ENCODE measurements around the gene NT5DC4. TPM values are rescaled to one million over a fixed set of nuclear protein-coding genes. Genes with fewer than 3 reads are reported as not detected.
"Not testable (repeated sequence)": the region's sequence is repeated elsewhere in the genome, so short reads cannot be mapped to it uniquely, and the experiment has no call there.

Gene NT5DC4
- total RNA-seq, 1 donor from 2014 or later, result not detected

GRCh38 chr2:112699984-112700667, 20.7 kb upstream of the NT5DC4 start:
- DNase-seq (ENCODE audit: low spot score), result peak; percentile 5

DNA sequence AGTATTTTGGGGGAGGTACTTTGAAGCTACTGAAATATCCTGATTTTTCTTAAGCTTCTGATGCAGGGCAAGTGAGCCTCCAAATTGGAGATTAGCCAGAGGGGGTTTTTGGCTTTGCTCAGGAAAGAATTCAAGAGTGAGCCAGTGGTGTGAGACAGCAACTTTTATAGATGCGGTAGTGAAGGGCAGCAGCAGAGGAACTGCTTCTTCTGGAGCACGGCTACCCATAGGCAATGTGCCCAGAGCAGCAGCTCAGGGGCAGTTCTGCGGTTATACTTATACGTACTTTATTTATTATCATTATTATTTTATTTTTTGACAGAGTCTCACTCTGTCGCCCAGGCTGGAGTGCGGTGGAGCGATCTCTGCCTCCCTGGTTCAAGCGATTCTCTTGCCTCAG, 19.8 kb upstream of the NT5DC4 start:
- DNase-seq (ENCODE audit: low spot score), result peak; percentile 39

DNA sequence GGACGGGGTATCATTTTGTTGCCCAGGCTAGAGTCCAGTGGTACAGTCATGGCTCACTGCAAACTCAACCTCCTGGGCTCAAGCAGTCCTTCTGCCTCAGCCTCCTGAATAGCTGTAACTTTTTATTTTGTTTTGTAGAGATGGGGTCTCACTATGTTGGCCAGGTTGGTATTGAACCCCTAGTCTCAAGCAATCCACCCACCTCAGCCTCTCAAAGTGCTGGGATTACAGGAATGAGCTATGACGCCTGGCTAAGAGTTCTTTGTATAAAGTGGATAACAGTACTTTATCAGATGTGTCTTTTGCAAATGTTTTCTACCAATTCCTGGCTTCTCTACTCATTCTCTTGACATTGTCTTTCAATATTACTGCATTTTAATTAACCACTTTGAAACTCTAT, 17.1 kb upstream of the NT5DC4 start:
- DNase-seq (ENCODE audit: low spot score), result no peak

DNA sequence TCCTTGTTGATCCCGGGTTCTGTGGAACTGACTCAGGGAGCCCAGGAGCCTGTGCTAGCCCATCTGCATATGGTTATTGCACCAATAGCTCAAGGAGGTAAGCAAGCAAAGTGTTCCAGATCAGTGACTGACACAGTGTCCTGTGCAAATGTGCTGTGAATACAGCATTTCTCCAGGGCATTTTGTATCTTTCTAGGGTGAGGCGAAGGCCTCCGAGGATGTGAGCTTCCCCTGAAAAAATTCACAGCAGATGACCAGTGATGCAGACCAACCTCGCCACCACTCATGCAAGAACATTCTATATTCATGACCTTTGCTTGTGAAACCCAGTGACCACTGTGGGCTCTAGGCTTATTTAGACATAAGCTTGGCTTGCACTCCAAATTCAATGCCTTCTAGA, 15.2 kb upstream of the NT5DC4 start:
- no peak for DNase-seq (ENCODE audit: low spot score)

DNA sequence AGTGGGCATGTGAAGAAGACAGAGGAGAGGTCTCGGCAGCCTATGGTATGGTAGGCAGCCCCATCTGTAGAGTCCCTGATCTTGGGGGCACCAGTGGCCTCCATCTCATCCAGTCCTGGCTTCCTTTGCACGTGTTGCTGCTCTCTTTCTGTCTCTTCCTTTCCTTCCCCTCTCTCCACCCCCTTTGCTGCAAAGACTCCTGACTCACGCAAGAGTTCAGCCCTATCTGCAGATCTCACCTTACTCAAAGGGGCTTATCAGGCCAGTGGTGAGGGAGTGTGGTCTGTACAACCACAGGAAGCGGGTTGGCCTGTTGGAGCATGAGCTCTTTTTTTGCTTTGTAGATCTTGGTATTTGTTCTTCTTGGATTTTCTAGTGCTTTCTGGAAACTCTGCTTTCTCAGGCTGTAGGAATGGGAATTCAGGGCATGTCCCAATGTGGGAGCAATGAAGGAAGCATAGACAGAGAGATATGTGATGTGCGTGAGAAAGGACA, 14.6 kb upstream of the NT5DC4 start:
- peak; percentile 44 for DNase-seq (ENCODE audit: low spot score)

DNA sequence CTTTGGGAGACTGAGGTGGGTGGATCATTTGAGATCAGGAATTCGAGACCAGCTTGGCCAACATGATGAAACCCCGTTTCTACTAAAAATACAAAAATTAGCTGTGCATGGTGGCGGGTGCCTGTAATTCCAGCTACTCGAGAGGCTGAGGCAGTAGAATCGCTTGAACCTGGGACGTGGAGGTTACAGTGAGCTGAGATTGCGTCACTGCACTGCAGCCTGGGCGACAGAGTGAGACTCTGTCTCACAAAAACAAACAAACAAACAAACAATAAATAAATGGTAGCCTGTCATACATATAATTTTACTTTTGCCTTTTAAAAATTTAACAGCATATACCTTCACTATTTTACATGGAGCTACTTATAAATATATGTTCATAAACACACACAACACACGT, 13.9 kb upstream of the NT5DC4 start:
- DNase-seq (ENCODE audit: low spot score), result not testable (repeated sequence)

DNA sequence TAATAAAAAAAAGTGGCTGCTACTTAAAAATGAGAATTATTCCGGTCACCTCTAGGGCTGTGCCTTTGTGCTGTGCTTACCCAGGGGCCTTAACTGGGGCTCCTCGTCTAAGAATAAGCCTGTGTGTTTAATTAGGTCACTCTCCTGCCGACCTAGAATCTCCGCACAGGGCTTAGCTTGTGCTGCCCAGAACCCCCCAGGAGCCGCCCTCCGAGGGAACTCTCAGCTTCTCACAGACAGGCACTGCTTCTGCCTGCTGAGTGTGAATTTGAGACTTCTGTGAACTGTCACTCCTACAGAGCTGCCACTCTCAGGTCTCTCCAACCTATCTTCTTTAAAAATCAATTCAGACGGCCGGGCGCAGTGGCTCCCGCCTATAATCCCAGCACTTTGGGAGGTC, 11.9 kb upstream of the NT5DC4 start:
- DNase-seq (ENCODE audit: low spot score), result no peak

DNA sequence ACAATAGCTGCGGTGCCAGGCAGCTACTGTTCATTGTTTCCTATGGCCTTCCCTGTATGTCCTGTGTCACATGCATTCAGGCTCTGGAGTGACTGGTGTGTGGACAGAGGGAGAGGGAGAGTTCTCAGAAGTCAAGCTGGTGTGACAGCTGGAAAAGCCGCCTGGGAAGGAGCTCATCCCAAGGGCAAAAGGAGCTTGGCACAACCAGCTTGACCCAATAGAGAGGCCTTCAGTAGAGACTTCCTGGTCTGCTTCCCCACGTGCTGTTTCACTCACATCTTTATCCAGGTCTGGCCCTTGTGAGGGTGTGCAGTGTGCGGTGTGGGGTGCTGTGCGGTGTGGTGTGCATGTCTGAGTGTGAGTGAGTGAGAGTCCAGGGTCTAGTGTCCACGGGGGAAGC, 11.1 kb upstream of the NT5DC4 start:
- peak; percentile 7 for DNase-seq (ENCODE audit: low spot score)

DNA sequence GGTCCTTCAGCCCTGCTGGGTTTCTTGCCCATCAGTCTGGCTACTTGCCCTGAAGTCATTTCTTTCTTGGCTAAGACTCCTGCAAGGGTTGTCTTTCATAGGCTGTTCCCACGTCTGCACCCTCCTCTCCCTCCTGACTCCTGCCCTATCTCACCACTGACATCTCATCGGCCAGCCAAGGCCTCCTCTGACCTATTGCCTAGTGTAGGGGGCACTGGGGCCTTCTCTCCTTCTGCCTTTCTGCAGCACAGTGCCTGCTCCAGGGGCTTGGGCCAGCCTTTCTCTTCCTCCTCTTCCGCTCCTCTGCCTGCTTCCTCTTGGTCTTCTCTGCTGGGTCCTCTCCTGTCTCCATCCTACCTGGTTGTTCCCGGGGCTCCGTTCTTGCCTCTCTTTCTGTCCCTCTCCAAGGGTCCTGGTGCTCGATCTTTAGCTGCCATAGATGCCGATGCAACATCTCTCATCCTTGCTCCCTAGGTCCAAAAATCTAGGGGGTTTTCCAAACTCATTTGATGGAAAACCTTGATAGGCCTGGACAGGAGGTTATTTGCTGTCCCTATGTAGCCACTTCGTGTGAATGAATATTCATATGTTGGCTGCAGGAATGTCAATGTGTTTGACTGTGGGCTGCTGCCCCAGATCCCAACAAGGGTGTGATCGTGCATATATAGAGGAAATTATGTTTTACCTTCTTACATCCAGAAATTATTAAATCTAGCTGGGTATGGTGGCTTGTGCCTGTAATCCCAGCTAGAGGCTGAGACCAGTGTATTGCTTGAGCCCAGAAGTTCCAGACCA, 9.7 kb upstream of the NT5DC4 start:
- DNase-seq (ENCODE audit: low spot score), result no peak

- DNase-seq (ENCODE audit: low spot score), result no peak
Observed at GRCh38 chr2:112712465-112712864, 8.4 kb upstream of the NT5DC4 start.

GRCh38 chr2:112712903-112713584, 7.8 kb upstream of the NT5DC4 start:
- DNase-seq (ENCODE audit: low spot score), result no peak

GRCh38 chr2:112713585-112713925, 7.3 kb upstream of the NT5DC4 start:
- no peak for DNase-seq (ENCODE audit: low spot score)

DNA sequence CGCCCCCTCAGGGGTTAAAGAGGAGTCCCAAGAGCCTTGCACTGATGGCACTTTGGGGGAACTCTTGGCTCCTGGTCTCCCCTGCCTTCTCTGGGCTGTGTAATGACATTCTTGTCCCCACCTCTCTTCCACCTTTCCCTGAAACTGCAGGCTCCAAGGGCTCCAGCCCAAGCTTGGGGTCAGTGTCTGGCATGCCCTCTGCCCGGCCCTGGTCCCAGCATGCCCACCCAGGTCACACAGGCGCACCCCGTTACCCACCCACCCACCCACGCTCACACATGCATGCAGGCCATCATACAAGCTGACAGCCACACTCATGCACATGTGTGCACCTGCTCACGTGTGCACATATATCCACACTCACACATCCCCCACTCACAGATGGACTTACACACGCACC, 6.9 kb upstream of the NT5DC4 start:
- DNase-seq (ENCODE audit: low spot score), result no peak

DNA sequence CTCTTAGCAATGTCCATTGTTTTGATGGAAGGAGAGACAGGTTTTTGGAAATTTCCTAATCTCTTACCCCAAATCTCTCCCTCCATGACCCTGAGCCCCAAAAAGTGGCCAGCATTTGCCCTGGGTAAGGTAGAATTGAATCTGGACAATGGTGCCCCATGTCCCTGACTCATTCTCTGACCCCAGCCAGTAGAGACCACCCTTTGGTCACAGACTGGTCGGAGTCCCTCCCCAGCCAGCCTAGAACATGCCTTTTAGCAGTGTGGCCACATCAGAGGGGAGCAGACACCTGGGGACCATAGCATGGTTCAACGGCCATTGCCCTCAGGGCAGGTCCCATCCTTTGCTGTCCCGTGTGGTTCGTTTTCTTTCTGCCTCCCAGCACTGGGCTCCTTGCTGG, 6.5 kb upstream of the NT5DC4 start:
- DNase-seq (ENCODE audit: low spot score), result no peak

DNA sequence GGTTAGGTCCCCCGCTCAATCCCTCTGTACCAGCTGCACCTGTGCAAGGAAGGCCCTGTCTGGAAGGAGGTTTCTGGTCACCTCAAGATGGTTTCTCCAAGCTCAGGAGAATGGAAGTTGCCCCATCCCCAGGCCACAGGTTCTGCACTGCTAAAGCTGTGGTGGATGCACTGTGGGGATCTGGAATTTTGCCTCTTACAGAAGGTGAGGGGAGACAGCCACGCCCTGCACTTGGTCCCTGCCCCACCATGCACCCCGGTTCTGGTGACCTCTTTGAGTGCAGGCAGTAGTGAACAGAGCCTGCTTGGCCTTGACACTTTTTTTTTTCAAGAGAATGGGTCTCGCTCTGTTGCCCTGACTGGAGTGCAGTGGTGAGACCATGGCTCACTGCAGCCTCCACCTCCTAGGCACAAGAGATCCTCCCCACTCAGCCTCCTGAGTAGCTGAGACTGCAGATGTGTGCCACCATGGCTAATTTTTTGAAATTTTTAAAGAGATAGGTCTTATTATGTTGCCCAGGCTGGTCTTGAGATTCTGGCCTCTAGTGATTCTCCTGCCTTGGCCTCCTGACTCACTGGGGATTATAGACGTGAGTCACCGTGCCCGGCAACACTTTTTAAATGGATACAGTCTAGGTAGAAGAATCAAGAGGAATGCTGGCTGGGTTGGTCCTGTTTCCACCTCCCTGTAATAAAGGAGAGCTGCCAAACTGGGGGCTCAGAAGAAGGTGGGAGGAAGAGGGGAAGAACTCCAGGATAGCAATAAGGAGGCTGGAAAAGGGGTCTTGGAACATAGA, 5.8 kb upstream of the NT5DC4 start:
- no peak for DNase-seq (ENCODE audit: low spot score)

DNA sequence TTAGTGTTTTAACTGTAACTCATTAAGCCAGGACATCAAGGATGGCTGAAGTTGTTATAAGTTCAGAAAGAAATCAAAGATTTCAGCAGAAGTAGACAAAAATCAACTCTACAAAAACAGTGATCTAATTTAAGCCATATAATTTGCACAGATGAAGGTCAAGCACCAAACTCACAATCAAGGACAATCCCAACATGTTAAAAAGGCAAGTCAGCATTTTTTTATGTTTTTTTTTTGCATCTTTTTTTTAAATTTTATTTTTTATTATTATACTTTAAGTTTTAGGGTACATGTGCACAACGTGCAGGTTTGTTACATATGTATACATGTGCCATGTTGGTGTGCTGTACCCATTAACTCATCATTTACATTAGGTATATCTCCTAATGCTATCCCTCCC, 4.7 kb upstream of the NT5DC4 start:
- DNase-seq (ENCODE audit: low spot score), result not testable (repeated sequence)

GRCh38 chr2:112716826-112717352, 3.9 kb upstream of the NT5DC4 start:
- DNase-seq (ENCODE audit: low spot score), result not testable (repeated sequence)

- DNase-seq (ENCODE audit: low spot score), result no peak
Observed at GRCh38 chr2:112718863-112719370, 1.9 kb upstream of the NT5DC4 start.

DNA sequence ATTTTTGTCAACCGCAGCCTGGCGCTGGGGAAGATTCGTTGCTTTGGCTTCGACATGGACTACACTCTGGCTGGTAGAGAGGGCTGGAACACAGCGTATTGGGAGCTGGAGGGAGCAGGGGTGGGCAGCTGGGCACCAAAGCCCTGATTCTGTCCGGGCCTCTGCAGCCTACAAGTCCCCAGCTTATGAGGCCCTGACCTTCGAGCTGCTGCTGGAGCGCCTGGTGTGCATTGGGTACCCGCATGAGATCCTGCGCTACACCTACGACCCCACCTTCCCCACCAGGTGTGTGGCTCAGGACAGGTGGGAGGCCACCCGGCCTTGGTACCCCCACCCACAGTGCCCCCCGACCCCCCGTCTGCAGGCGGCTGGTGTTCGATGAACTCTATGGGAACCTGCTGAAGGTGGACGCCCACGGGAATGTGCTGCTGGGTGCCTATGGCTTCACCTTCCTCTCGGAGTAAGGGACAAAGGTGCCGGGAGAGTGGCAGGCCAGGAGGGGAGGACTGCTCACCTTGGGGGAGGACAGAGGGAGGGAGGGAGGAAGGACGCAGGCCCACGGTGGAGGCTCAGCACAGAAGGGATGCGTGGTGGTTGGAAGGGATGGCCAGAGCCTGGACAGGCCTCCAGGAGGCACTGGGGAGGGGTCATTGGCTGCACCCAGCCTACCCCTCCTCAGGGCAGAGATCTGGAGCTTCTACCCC, 1.2 kb downstream of the NT5DC4 start:
- DNase-seq (ENCODE audit: low spot score), result no peak

- DNase-seq (ENCODE audit: low spot score), result no peak
Observed at GRCh38 chr2:112722816-112723546, 2.2 kb downstream of the NT5DC4 start.
